ENCODE results near the gene CADPS. TPM values are rescaled to one million over a fixed set of nuclear protein-coding genes. Genes with fewer than 3 reads are reported as not detected.

Gene CADPS
- total RNA-seq, 1 donor: 3.7 TPM

- H3K4me3 ChIP-seq (ENCODE audit: low read depth, low read length): no peak overlapping the region
- TF ChIP-seq CTCF (IDR thresholded peaks at IDR 0.05; ENCODE audit: insufficient read depth, low read length): no peak
- no peak for DNase-seq (ENCODE audit: low read depth)
These were observed 65.8 kb downstream of the CADPS start for GRCh38 chr3:62809369-62809768.

- DNase-seq (ENCODE audit: low read depth): no peak
- TF ChIP-seq CTCF (IDR thresholded peaks at IDR 0.05; ENCODE audit: insufficient read depth, low read length): no peak
These were observed 69.5 kb downstream of the CADPS start for GRCh38 chr3:62805580-62806277.

GRCh38 chr3:62805106-62805505, 70.1 kb downstream of the CADPS start:
- no peak overlapping the region for H3K4me3 ChIP-seq (ENCODE audit: low read depth, low read length)
- no peak for TF ChIP-seq CTCF (IDR thresholded peaks at IDR 0.05; ENCODE audit: insufficient read depth, low read length)
- no peak for DNase-seq (ENCODE audit: low read depth)

More at GRCh38 chr3:62805580-62806277, 69.5 kb downstream of the CADPS start:
- no peak overlapping the region for H3K4me3 ChIP-seq (ENCODE audit: low read depth, low read length)

- H3K4me3 ChIP-seq (ENCODE audit: low read depth, low read length): no peak overlapping the region
- DNase-seq (ENCODE audit: low read depth): no peak
- no peak for TF ChIP-seq CTCF (IDR thresholded peaks at IDR 0.05; ENCODE audit: insufficient read depth, low read length)
These were observed 71.9 kb downstream of the CADPS start for GRCh38 chr3:62803276-62803675.

GRCh38 chr3:62798000-62798399, 77.2 kb downstream of the CADPS start:
- TF ChIP-seq CTCF (IDR thresholded peaks at IDR 0.05; ENCODE audit: insufficient read depth, low read length): no peak
- H3K4me3 ChIP-seq (ENCODE audit: low read depth, low read length): no peak overlapping the region
- no peak for DNase-seq (ENCODE audit: low read depth)

GRCh38 chr3:62797132-62797531, 78.1 kb downstream of the CADPS start:
- no peak for DNase-seq (ENCODE audit: low read depth)
- no peak overlapping the region for H3K4me3 ChIP-seq (ENCODE audit: low read depth, low read length)
- TF ChIP-seq CTCF (IDR thresholded peaks at IDR 0.05; ENCODE audit: insufficient read depth, low read length): no peak

Data from fibroblast of the aortic adventitia (primary cell).